Measurements from ENCODE around the gene SPATS2. TPM values are rescaled to one million over a fixed set of nuclear protein-coding genes. Genes with fewer than 3 reads are reported as not detected.
"Not testable (repeated sequence)": the region's sequence is repeated elsewhere in the genome, so short reads cannot be mapped to it uniquely, and the experiment has no call there.

The SPATS2 gene
- total RNA-seq, 1 experiment from 2014 or later: 74.2 TPM

GRCh38 chr12:49507139-49507538 is 139.9 kb downstream of the SPATS2 start (continued):
- TF ChIP-seq JUND (IDR thresholded peaks at IDR 0.05): peak; percentile 87
- TF ChIP-seq SRF (IDR thresholded peaks at IDR 0.05; ENCODE audit: low read depth): 0 out of 2 replicates have a peak, but pooled peaks have one; percentile 21
- TF ChIP-seq EGR1 (IDR thresholded peaks at IDR 0.05; ENCODE audit: low read depth): no peak

GRCh38 chr12:49509681-49510080 is 142.4 kb downstream of the SPATS2 start:
- H3K27me3 ChIP-seq (ENCODE audit: insufficient read depth, low read length); H4K20me1 ChIP-seq (ENCODE audit: insufficient read depth); DNase-seq (ENCODE audit: low read depth, low spot score); intact Hi-C loops (cut with micrococcal nuclease); BruUV-seq (replicated peaks); ATAC-seq; H3K9me3 ChIP-seq (ENCODE audit: control insufficient read depth in 1 of 2, insufficient read depth in 1 of 2, low read depth in 1 of 2, low read length in 2 of 2); H3K36me3 ChIP-seq (ENCODE audit: control insufficient read depth in 1 of 2, insufficient read depth in 2 of 2, low read length in 2 of 2); H2AFZ ChIP-seq (ENCODE audit: low read depth, low read length, poor library complexity, severe bottlenecking); H3K4me3 ChIP-seq (replicated peaks in 1 of 2; ENCODE audit: low read depth in 1 of 2, low read length in 2 of 2); H3K9me2 ChIP-seq (ENCODE audit: insufficient read depth): not testable (repeated sequence)
- POLR2A ChIA-PET: interaction anchor here (1.1 to 2.9 kb wide), 5 partner anchors 19 to 187 kb away, joined by 3 to 14 read pairs (median 4); partner anchors contain the start of genes SPATS2 and TROAP
- H3K9ac ChIP-seq (ENCODE audit: low read length): peak overlapping the region; percentile 44; the same call in 1 of the 2 replicates
- H3K79me2 ChIP-seq (ENCODE audit: insufficient read depth, low read length): peaks cover 13% of the 10 kb centered on the region; the same call in 1 of the 2 replicates
- H3K4me2 ChIP-seq (ENCODE audit: low read length): peak overlapping the region; percentile 61
- peak overlapping the region; percentile 95 for H3K27ac ChIP-seq (ENCODE audit: low read depth, low read length)
- RAD21 ChIA-PET (ENCODE audit: low non-redundant PET in 1 of 2, low total read pairs in 2 of 2, uncharacterized antibody in 2 of 2, unreplicated experiment in 2 of 2): interaction anchor here (0.7 to 1.2 kb wide), 2 partner anchors 90 to 151 kb away, joined by 3 read pairs; no protein-coding TSS in a partner anchor
- peaks cover 91 to 100% of the 10 kb centered on the region in 2 experiments for H3K4me1 ChIP-seq (ENCODE audit: control insufficient read depth in 1 of 2, insufficient read depth in 2 of 2, low read length in 2 of 2)
- CTCF ChIA-PET: interaction anchor here (8.4 kb wide), 1 partner anchor 150 kb away, joined by 261 read pairs; no protein-coding TSS in a partner anchor

DNA sequence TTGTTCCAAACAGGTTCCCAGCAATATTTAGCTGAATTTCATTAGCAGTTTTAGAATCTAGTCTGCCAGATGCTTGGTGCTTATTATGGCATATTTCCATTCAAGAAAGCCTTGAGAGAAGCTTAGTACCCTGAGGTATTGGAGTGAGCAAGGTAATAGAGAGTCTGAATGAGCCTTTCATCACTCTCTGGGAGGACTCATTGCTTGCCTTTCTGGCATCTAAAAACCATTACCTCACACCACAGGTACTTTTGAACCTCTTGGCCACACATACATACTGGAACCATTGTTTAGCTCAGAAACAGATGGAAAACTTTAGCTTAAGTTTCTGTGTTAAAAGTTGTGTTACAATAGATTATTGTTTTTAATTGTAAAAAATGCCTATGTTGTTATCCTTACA is 144.1 kb downstream of the SPATS2 start:
- BruUV-seq (replicated peaks): no TSS peak
- peak overlapping the region; percentile 44 for H3K9ac ChIP-seq (ENCODE audit: low read length)
- ChIA-PET RAD21 (ENCODE audit: low non-redundant PET in 1 of 2, low total read pairs in 2 of 2, uncharacterized antibody in 2 of 2, unreplicated experiment in 2 of 2) (interaction anchor here in 1 of 2 experiments (1.3 kb wide), 1 partner anchor 145 kb away, joined by 5 read pairs; no protein-coding TSS in a partner anchor), POLR2A (interaction anchor here (0.7 to 3.7 kb wide), 5 partner anchors 8 to 153 kb away, joined by 3 to 23 read pairs (median 7); partner anchors contain the start of gene SPATS2), CTCF (interaction anchor here (0.9 to 8.4 kb wide), 6 partner anchors 145 to 230 kb away, joined by 3 to 261 read pairs (median 4); partner anchors contain the start of genes SPATS2 and TMBIM6)
- H2AFZ ChIP-seq (ENCODE audit: low read depth, low read length, poor library complexity, severe bottlenecking): no peak overlapping the region
- H3K9me3 ChIP-seq (ENCODE audit: control insufficient read depth in 1 of 2, insufficient read depth in 1 of 2, low read depth in 1 of 2, low read length in 2 of 2): no peaks in the 10 kb centered on the region
- ATAC-seq: 0 out of 2 replicates have a peak, but pooled peaks have one; percentile 21
- no peak for TF ChIP-seq ELF1 (IDR thresholded peaks at IDR 0.05; ENCODE audit: borderline replicate concordance, low read depth)
- TF ChIP-seq SP1 (IDR thresholded peaks at IDR 0.05; ENCODE audit: low read depth): peak; percentile 14; the same call in 1 of the 2 replicates
- no peak for TF ChIP-seq YY1 (IDR thresholded peaks at IDR 0.05; ENCODE audit: extremely low read depth, insufficient replicate concordance, low read depth, low read length)
- TF ChIP-seq MAX (IDR thresholded peaks at IDR 0.05): peak; percentile 29; the same call in 1 of the 2 replicates
- no peak for TF ChIP-seq ATF3 (IDR thresholded peaks at IDR 0.05)
- no peak for TF ChIP-seq ZFX (IDR thresholded peaks at IDR 0.05)
- no peak for TF ChIP-seq ZNF274 (IDR thresholded peaks at IDR 0.05; ENCODE audit: low read depth, low read length)
- TF ChIP-seq POLR2A (IDR thresholded peaks at IDR 0.05; ENCODE audit: borderline replicate concordance, extremely low read depth, insufficient read depth, insufficient read length): no peak
- TF ChIP-seq EZH2 (IDR thresholded peaks at IDR 0.05): no peak
- no peak for TF ChIP-seq CEBPB (IDR thresholded peaks at IDR 0.05; ENCODE audit: low read depth)
- TF ChIP-seq CBX3 (IDR thresholded peaks at IDR 0.05; ENCODE audit: low read depth): no peak
- TF ChIP-seq ZBTB33 (IDR thresholded peaks at IDR 0.05; ENCODE audit: extremely low read depth, insufficient replicate concordance, low read length): no peak
- H3K27me3 ChIP-seq (ENCODE audit: insufficient read depth, low read length): no peaks in the 10 kb centered on the region
- H4K20me1 ChIP-seq (ENCODE audit: insufficient read depth): no peaks in the 10 kb centered on the region
- DNase-seq (ENCODE audit: low read depth, low spot score): no peak
- H3K4me2 ChIP-seq (ENCODE audit: low read length): peak overlapping the region; percentile 61
- H3K4me1 ChIP-seq (ENCODE audit: control insufficient read depth in 1 of 2, insufficient read depth in 2 of 2, low read length in 2 of 2): peaks cover 85 to 94% of the 10 kb centered on the region in 2 experiments
- intact Hi-C loops (cut with micrococcal nuclease): no loop called here
- no peaks in the 10 kb centered on the region for H3K9me2 ChIP-seq (ENCODE audit: insufficient read depth)
- peaks cover 13% of the 10 kb centered on the region; the same call in 1 of the 2 replicates for H3K79me2 ChIP-seq (ENCODE audit: insufficient read depth, low read length)
- no peak overlapping the region for H3K4me3 ChIP-seq (replicated peaks in 1 of 2; ENCODE audit: low read depth in 1 of 2, low read length in 2 of 2)
- H3K27ac ChIP-seq (ENCODE audit: low read depth, low read length): peak overlapping the region; percentile 95
- H3K36me3 ChIP-seq (ENCODE audit: control insufficient read depth in 1 of 2, insufficient read depth in 2 of 2, low read length in 2 of 2): peaks cover 0 to 1% of the 10 kb centered on the region in 2 experiments; a peak in 1 of 4 replicates
